HepG2 (cell line): ENCODE measurements around the gene PHF5A. TPM values are rescaled to one million over a fixed set of nuclear protein-coding genes. Genes with fewer than 3 reads are reported as not detected.

Source experiments
- ATAC-seq: fragments of 200-7000 bp; cut with Tn5 transposase; 3 replicates; pipeline ENCODE4 v1.9.1; 2020; ENCODE audit warnings: mild to moderate bottlenecking, moderate library complexity
- BruUV-seq: library from RNA; stranded (reverse); fragments of 400-500 nt; replicated peaks from 2 replicates; lab custom pipeline; 2021; lab: Mats Ljungman, UMichigan
- CTCF ChIA-PET: fragments of 300-600 bp; formaldehyde crosslinking; extraction: SDS; loops from one replicate; lab custom pipeline; 2021; ENCODE audit warnings: low total read pairs, inconsistent platforms, low intra/inter-chr PET ratio; lab: Yijun Ruan, JAX
- POLR2A ChIA-PET: fragments of 350-600 bp; sonication (Branson Sonifier 250); formaldehyde crosslinking; loops from one replicate; lab custom pipeline; 2020; ENCODE audit warnings: antibody characterized with exemption, inconsistent platforms; lab: Yijun Ruan, JAX
- DNase-seq: peaks from one replicate; pipeline ENCODE4 v3.0.0-alpha.2; 2015; ENCODE audit warnings: low spot score
- FAIRE-seq: peaks from 3 replicates; lab custom pipeline; 2011; peaks lifted over from hg19 to GRCh38; lab: Jason Lieb, UNC
- H2AFZ ChIP-seq: one replicate; pipeline ENCODE4 v1.6.1; 2011; ENCODE audit warnings: low read length, inconsistent platforms
- H3K27ac ChIP-seq: fragments of 300-600 bp; 3 replicates; pipeline ENCODE4 v1.8.0; 2011; ENCODE audit warnings: mixed run types, mild to moderate bottlenecking, mixed read lengths, low read length, inconsistent platforms; ENCODE audit not compliant: insufficient read depth; ENCODE audit errors: extremely low read length
- H3K27me3 ChIP-seq, 2 experiments: fragments of 200-600 bp in 1 of 2; 2 replicates in 1 of 2; 3 replicates in 1 of 2; pipeline versions ENCODE4 v1.6.0 to v1.8.0; 2011; ENCODE audit warnings: low read length in 2 of 2, mild to moderate bottlenecking in 2 of 2, moderate library complexity in 2 of 2, inconsistent platforms in 1 of 2; ENCODE audit not compliant: insufficient read depth in 2 of 2, control insufficient read depth in 1 of 2
- H3K36me3 ChIP-seq, 2 experiments: fragments of 200-600 bp in 1 of 2; replicated peaks in 1 of 2; 2 replicates in 1 of 2; 3 replicates in 1 of 2; pipeline versions ENCODE4 v1.5.1 to v1.8.0; 2011; ENCODE audit warnings: low read length in 2 of 2, inconsistent platforms in 1 of 2; ENCODE audit not compliant: insufficient read depth in 2 of 2, control insufficient read depth in 1 of 2
- H3K4me1 ChIP-seq: 2 replicates; pipeline ENCODE4 v1.5.1; 2012; ENCODE audit warnings: low read length, inconsistent platforms; ENCODE audit not compliant: insufficient read depth
- H3K4me2 ChIP-seq: 2 replicates; pipeline ENCODE4 v1.6.0; 2011; ENCODE audit warnings: low read depth, low read length, inconsistent platforms
- H3K4me3 ChIP-seq, 3 experiments: fragments of 200-600 bp in 1 of 3; sonication (generic), shearing (Covaris generic) in 1 of 3; replicated peaks in 1 of 3; 2 replicates each; pipeline ENCODE4 v1.5.1; 2011 to 2016; ENCODE audit warnings: low read length in 3 of 3, inconsistent platforms in 2 of 3, low read depth in 2 of 3, mild to moderate bottlenecking in 2 of 3, control low read depth in 1 of 3, mixed read lengths in 1 of 3; ENCODE audit not compliant: insufficient read depth in 1 of 3
- H3K79me2 ChIP-seq: one replicate; pipeline ENCODE4 v1.6.1; 2011; ENCODE audit warnings: low read length, inconsistent platforms; ENCODE audit not compliant: insufficient read depth
- H3K9ac ChIP-seq: 2 replicates; pipeline ENCODE4 v1.6.0; 2011; ENCODE audit warnings: mild to moderate bottlenecking, low read depth, low read length, inconsistent platforms; ENCODE audit not compliant: insufficient read depth
- H3K9me3 ChIP-seq: 2 replicates; pipeline ENCODE4 v1.5.1; 2012; ENCODE audit warnings: mild to moderate bottlenecking, low read length
- H4K20me1 ChIP-seq: 2 replicates; pipeline ENCODE4 v1.6.0; 2011; ENCODE audit warnings: inconsistent platforms, mild to moderate bottlenecking, low read length, moderate library complexity; ENCODE audit not compliant: insufficient read depth
- CHCHD3 ChIP-seq: sonication (generic); formaldehyde crosslinking; IDR thresholded peaks from 2 replicates; pipeline ENCODE4 v1.8.0; 2022; ENCODE audit warnings: mild to moderate bottlenecking, missing genetic modification reagents, moderate library complexity
- CHD4 ChIP-seq: fragments of 200-600 bp; sonication (generic); IDR thresholded peaks from 2 replicates; pipeline ENCODE4 v1.7.0; 2017; ENCODE audit warnings: mild to moderate bottlenecking, low read length, borderline replicate concordance
- GTF3A ChIP-seq: sonication (generic); formaldehyde crosslinking; conservative IDR thresholded peaks from 2 replicates; pipeline ENCODE4 v1.4.0; 2020; ENCODE audit warnings: mild to moderate bottlenecking, missing genetic modification reagents
- HNF4A ChIP-seq: sonication (generic); formaldehyde crosslinking; IDR thresholded peaks from 2 replicates; pipeline ENCODE4 v1.4.0; 2020; ENCODE audit warnings: missing genetic modification reagents
- HOXA7 ChIP-seq: sonication (generic); formaldehyde crosslinking; IDR thresholded peaks from 2 replicates; pipeline ENCODE4 v1.8.1; 2022; ENCODE audit warnings: mild to moderate bottlenecking, missing genetic modification reagents, moderate library complexity
- MEIS2 ChIP-seq: sonication (generic); formaldehyde crosslinking; IDR thresholded peaks from 2 replicates; pipeline ENCODE4 v1.9.0; 2021; ENCODE audit warnings: mild to moderate bottlenecking, missing genetic modification reagents
- MTA1 ChIP-seq: sonication (generic); formaldehyde crosslinking; IDR thresholded peaks from 2 replicates; pipeline ENCODE4 v1.4.0; 2020; ENCODE audit warnings: missing genetic modification reagents, mild to moderate bottlenecking, borderline replicate concordance
- PLRG1 ChIP-seq: fragments of 450-650 bp; conservative IDR thresholded peaks from 2 replicates; pipeline ENCODE4 v1.6.1; 2016
- TCF7 ChIP-seq: sonication (generic); IDR thresholded peaks from 2 replicates; pipeline ENCODE4 v1.6.1; 2016; ENCODE audit warnings: antibody characterized with exemption, low read depth
- TMF1 ChIP-seq: sonication (generic); formaldehyde crosslinking; IDR thresholded peaks from 2 replicates; pipeline ENCODE4 v1.8.1; 2022; ENCODE audit warnings: low read depth, missing genetic modification reagents
- ZNF34 ChIP-seq: sonication (generic); formaldehyde crosslinking; IDR thresholded peaks from 2 replicates; pipeline ENCODE4 v1.4.0; 2020; ENCODE audit warnings: mild to moderate bottlenecking, missing genetic modification reagents, borderline replicate concordance
- ZNF44 ChIP-seq: sonication (generic); formaldehyde crosslinking; IDR thresholded peaks from 2 replicates; pipeline ENCODE4 v1.5.1; 2020; ENCODE audit warnings: mild to moderate bottlenecking, missing genetic modification reagents
- ZNF446 ChIP-seq: sonication (generic); formaldehyde crosslinking; IDR thresholded peaks from 2 replicates; pipeline ENCODE4 v1.5.0; 2020; ENCODE audit warnings: mild to moderate bottlenecking, missing genetic modification reagents
- ZNF558 ChIP-seq: sonication (generic); formaldehyde crosslinking; IDR thresholded peaks from 2 replicates; pipeline ENCODE4 v1.9.0; 2022; ENCODE audit warnings: mild to moderate bottlenecking, missing genetic modification reagents, borderline replicate concordance
- ZNF770 ChIP-seq: sonication (generic); formaldehyde crosslinking; IDR thresholded peaks from 2 replicates; pipeline ENCODE4 v1.5.0; 2020; ENCODE audit warnings: mild to moderate bottlenecking, missing genetic modification reagents
- ZSCAN29 ChIP-seq: sonication (generic); formaldehyde crosslinking; conservative IDR thresholded peaks from 2 replicates; pipeline ENCODE4 v1.4.0; 2020; ENCODE audit warnings: mild to moderate bottlenecking, missing genetic modification reagents
- WGBS: methylation state at CpG from one replicate; pipeline ENCODE4 v1.1.6; 2017; ENCODE audit warnings: low lambda C conversion rate; 5-methylcytosine and 5-hydroxymethylcytosine counted together
- in situ Hi-C: cut with HindIII; loops from 2 replicates; pipeline ENCODE4 v1.10.0; 2017; ENCODE audit warnings: low pct_unique_long_range_greater_than_20kb; ENCODE audit not compliant: extremely low pct_ligation_motif_present
- intact Hi-C: fragments of 100-400 bp; cut with micrococcal nuclease; formaldehyde crosslinking; loops from one replicate; pipeline ENCODE4 v1.10.0; 2022; ENCODE audit not compliant: unreplicated experiment
- polyA plus RNA-seq, 8 experiments: library from polyadenylated mRNA; depleted of rRNA in 3 of 8; stranded (reverse) in 7 of 8; unstranded in 1 of 8; fragments of >200 nt; fragmentation: Illumina TruSeq in 4 of 8; extraction: Trizol in 4 of 8; gene quantifications; 2 replicates each; pipeline versions ENCODE4 v1.2.1 to v1.2.3, GENCODE V29; 2011 to 2016; ENCODE audit warnings: low read depth in 4 of 8, missing spikeins in 1 of 8, mixed read lengths in 1 of 8; ENCODE audit not compliant: insufficient read depth in 1 of 8
- total RNA-seq, 5 experiments: library from RNA; depleted of rRNA; stranded (reverse); fragments of >200 nt; fragmentation: Illumina TruSeq; extraction: Trizol; gene quantifications; 2 replicates each; pipeline ENCODE4 v1.2.3, GENCODE V29; 2016; ENCODE audit warnings: low read depth in 1 of 5
- TF ChIP-seq, protein P1 (sequence below): sonication (generic); formaldehyde crosslinking; conservative IDR thresholded peaks from 2 replicates; pipeline ENCODE4 v1.8.1; 2023; ENCODE audit warnings: missing genetic modification reagents
- TF ChIP-seq, protein P2 (sequence below): sonication (generic); formaldehyde crosslinking; IDR thresholded peaks from 2 replicates; pipeline ENCODE4 v1.4.0; 2020; ENCODE audit warnings: missing genetic modification reagents, mild to moderate bottlenecking, borderline replicate concordance
- TF ChIP-seq, protein P3 (sequence below): IDR thresholded peaks from 2 replicates; pipeline ENCODE4 v1.6.1; 2016; ENCODE audit warnings: missing compliant biosample characterization, missing genetic modification reagents, borderline replicate concordance

The PHF5A gene
- total and polyA plus RNA-seq, 2 of the 13 experiments (the other 11 are each of a cell fraction or from before 2014, with no cell fraction given) = 56.6 to 105 TPM

GRCh38 chr22:41469218-41469851 lies 843 bp upstream of the PHF5A start:
- no peaks in the 10 kb centered on the region; a peak in 1 of 5 replicates for H3K27me3 ChIP-seq
- 0% methylated on average over 12 of the region's 30 CpGs for WGBS
- H3K79me2 ChIP-seq = peaks cover 83% of the 10 kb centered on the region
- CTCF ChIA-PET = no interaction called here
- H3K9me3 ChIP-seq = no peaks in the 10 kb centered on the region
- in situ Hi-C loops = no loop called here
- H3K27ac ChIP-seq = peak overlapping the region; percentile 98
- peak overlapping the region; percentile 76 for H3K4me2 ChIP-seq
- no peak overlapping the region for H2AFZ ChIP-seq
- POLR2A ChIA-PET = interaction anchor here (1.0 to 2.6 kb wide), 15 partner anchors 11 to 363 kb away, joined by 3 to 122 read pairs (median 9); partner anchors contain the start of genes RANGAP1, SREBF2, TEF and TOB2
- H3K9ac ChIP-seq = peak overlapping the region; percentile 92
- peak overlapping the region; percentile 92 to 95 (median 92) for H3K4me3 ChIP-seq
- H3K36me3 ChIP-seq = peaks cover 10 to 30% of the 10 kb centered on the region in 2 experiments
- no peak for FAIRE-seq
- TSS peak; percentile 78 for BruUV-seq
- intact Hi-C loops = loop anchor here (1.0 kb wide), 1 partner anchor 21 kb away; no protein-coding TSS in a partner anchor
- H4K20me1 ChIP-seq = no peaks in the 10 kb centered on the region; the same call in 1 of the 2 replicates
- ATAC-seq = peak; percentile 63
- peaks cover 63% of the 10 kb centered on the region for H3K4me1 ChIP-seq
- no peak for DNase-seq
- TF ChIP-seq, protein P1, sequence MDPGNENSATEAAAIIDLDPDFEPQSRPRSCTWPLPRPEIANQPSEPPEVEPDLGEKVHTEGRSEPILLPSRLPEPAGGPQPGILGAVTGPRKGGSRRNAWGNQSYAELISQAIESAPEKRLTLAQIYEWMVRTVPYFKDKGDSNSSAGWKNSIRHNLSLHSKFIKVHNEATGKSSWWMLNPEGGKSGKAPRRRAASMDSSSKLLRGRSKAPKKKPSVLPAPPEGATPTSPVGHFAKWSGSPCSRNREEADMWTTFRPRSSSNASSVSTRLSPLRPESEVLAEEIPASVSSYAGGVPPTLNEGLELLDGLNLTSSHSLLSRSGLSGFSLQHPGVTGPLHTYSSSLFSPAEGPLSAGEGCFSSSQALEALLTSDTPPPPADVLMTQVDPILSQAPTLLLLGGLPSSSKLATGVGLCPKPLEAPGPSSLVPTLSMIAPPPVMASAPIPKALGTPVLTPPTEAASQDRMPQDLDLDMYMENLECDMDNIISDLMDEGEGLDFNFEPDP (CRISPR knock-in tag) = no peak
- no peak for TF ChIP-seq HOXA7 (CRISPR knock-in tag)
- TF ChIP-seq PLRG1 = no peak
- TF ChIP-seq ZNF770 = no peak
- no peak for TF ChIP-seq MEIS2 (CRISPR knock-in tag)
- TF ChIP-seq MTA1 = peak; percentile 35; the same call in 1 of the 2 replicates
- no peak for TF ChIP-seq ZNF558
- peak; percentile 61; the same call in 1 of the 2 replicates for TF ChIP-seq ZNF34 (CRISPR knock-in tag)
- TF ChIP-seq ZSCAN29 = 0 out of 2 replicates have a peak, but pooled peaks have one; percentile 52
- TF ChIP-seq HNF4A (CRISPR knock-in tag) = peak; percentile 7; the same call in 1 of the 2 replicates
- 0 out of 2 replicates have a peak, but pooled peaks have one; percentile 53 for TF ChIP-seq ZNF446 (CRISPR knock-in tag)
- no peak for TF ChIP-seq CHD4
- TF ChIP-seq, protein P2, sequence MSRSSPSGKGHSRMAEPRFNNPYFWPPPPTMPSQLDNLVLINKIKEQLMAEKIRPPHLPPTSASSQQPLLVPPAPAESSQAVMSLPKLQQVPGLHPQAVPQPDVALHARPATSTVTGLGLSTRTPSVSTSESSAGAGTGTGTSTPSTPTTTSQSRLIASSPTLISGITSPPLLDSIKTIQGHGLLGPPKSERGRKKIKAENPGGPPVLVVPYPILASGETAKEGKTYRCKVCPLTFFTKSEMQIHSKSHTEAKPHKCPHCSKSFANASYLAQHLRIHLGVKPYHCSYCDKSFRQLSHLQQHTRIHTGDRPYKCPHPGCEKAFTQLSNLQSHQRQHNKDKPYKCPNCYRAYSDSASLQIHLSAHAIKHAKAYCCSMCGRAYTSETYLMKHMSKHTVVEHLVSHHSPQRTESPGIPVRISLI (CRISPR knock-in tag) = peak; percentile 11; the same call in 1 of the 2 replicates
- no peak for TF ChIP-seq GTF3A
- TF ChIP-seq, protein P3, sequence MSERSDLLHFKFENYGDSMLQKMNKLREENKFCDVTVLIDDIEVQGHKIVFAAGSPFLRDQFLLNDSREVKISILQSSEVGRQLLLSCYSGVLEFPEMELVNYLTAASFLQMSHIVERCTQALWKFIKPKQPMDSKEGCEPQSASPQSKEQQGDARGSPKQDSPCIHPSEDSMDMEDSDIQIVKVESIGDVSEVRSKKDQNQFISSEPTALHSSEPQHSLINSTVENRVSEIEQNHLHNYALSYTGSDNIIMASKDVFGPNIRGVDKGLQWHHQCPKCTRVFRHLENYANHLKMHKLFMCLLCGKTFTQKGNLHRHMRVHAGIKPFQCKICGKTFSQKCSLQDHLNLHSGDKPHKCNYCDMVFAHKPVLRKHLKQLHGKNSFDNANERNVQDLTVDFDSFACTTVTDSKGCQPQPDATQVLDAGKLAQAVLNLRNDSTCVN (CRISPR knock-in tag) = no peak
- TF ChIP-seq TMF1 (CRISPR knock-in tag) = no peak
- no peak for TF ChIP-seq ZNF44
- TF ChIP-seq TCF7 = no peak
- TF ChIP-seq CHCHD3 (CRISPR knock-in tag) = 0 out of 2 replicates have a peak, but pooled peaks have one; percentile 76
